IMR-90 (cell line): ENCODE measurements around the gene PCNX2. TPM values are rescaled to one million over a fixed set of nuclear protein-coding genes. Genes with fewer than 3 reads are reported as not detected.

ENCODE experiments used
- ATAC-seq: fragments of 200-7000 bp; cut with Tn5 transposase; 2 replicates; pipeline ENCODE4 v1.9.1; 2020; ENCODE audit warnings: low read depth, mild to moderate bottlenecking, moderate library complexity
- BruUV-seq: library from RNA; stranded (reverse); fragments of 400-500 nt; replicated peaks from 2 replicates; lab custom pipeline; 2021; lab: Mats Ljungman, UMichigan
- CTCF ChIA-PET: fragments of 300-600 bp; formaldehyde crosslinking; extraction: SDS; loops from one replicate; lab custom pipeline; 2021; ENCODE audit warnings: antibody characterized with exemption; lab: Yijun Ruan, JAX
- POLR2A ChIA-PET: fragments of 300-600 bp; sonication (Branson Sonifier 250); formaldehyde crosslinking; loops from one replicate; lab custom pipeline; 2022; ENCODE audit warnings: antibody characterized with exemption; ENCODE audit not compliant: unreplicated experiment; lab: Charles Lee
- DNase-seq: peaks from one replicate; pipeline ENCODE4 v3.0.0; 2013
- H2AFZ ChIP-seq: replicated peaks from 2 replicates; pipeline ENCODE3; 2013; ENCODE audit warnings: low read length, mild to moderate bottlenecking; ENCODE audit not compliant: poor library complexity
- H2AK5ac ChIP-seq: 2 replicates; pipeline ENCODE4 v1.6.1; 2013; ENCODE audit warnings: low read depth, low read length, inconsistent platforms
- H2AK9ac ChIP-seq: replicated peaks from 2 replicates; pipeline ENCODE3; 2013; ENCODE audit warnings: mild to moderate bottlenecking, low read depth, low read length, moderate library complexity; ENCODE audit not compliant: poor library complexity
- H2BK120ac ChIP-seq: 2 replicates; pipeline ENCODE4 v1.6.1; 2013; ENCODE audit warnings: low read depth, low read length, inconsistent platforms
- H2BK15ac ChIP-seq: 3 replicates; pipeline ENCODE4 v1.6.1; 2013; ENCODE audit warnings: low read depth, low read length, inconsistent platforms
- H2BK20ac ChIP-seq: 2 replicates; pipeline ENCODE4 v1.6.1; 2013; ENCODE audit warnings: low read depth, mild to moderate bottlenecking, inconsistent platforms, low read length, moderate library complexity
- H2BK5ac ChIP-seq: 2 replicates; pipeline ENCODE4 v1.6.1; 2013; ENCODE audit warnings: mild to moderate bottlenecking, low read depth, low read length, inconsistent platforms; ENCODE audit not compliant: poor library complexity, severe bottlenecking
- H3K14ac ChIP-seq: replicated peaks from 2 replicates; pipeline ENCODE4 v1.6.1; 2013; ENCODE audit warnings: low read depth, low read length, inconsistent platforms
- H3K18ac ChIP-seq: 2 replicates; pipeline ENCODE4 v1.6.1; 2013; ENCODE audit warnings: low read depth, low read length, control low read depth
- H3K23ac ChIP-seq: 2 replicates; pipeline ENCODE4 v1.6.1; 2013; ENCODE audit warnings: low read depth, low read length, inconsistent platforms
- H3K27ac ChIP-seq: 2 replicates; pipeline ENCODE4 v1.5.1; 2013; ENCODE audit warnings: mild to moderate bottlenecking, control low read depth, low read length; ENCODE audit not compliant: insufficient read depth
- H3K27me3 ChIP-seq: 2 replicates; pipeline ENCODE4 v1.6.1; 2013; ENCODE audit warnings: low read length; ENCODE audit not compliant: control insufficient read depth, insufficient read depth
- H3K36me3 ChIP-seq: 2 replicates; pipeline ENCODE4 v1.6.1; 2013; ENCODE audit warnings: low read length, mixed read lengths; ENCODE audit not compliant: control insufficient read depth, insufficient read depth
- H3K4ac ChIP-seq: 2 replicates; pipeline ENCODE4 v1.6.1; 2013; ENCODE audit warnings: low read depth, low read length, inconsistent platforms
- H3K4me1 ChIP-seq: 2 replicates; pipeline ENCODE4 v1.6.1; 2013; ENCODE audit warnings: low read length, mixed read lengths; ENCODE audit not compliant: control insufficient read depth, insufficient read depth
- H3K4me2 ChIP-seq: 2 replicates; pipeline ENCODE4 v1.6.1; 2013; ENCODE audit warnings: low read depth, mild to moderate bottlenecking, control low read depth, low read length, moderate library complexity
- H3K4me3 ChIP-seq: 2 replicates; pipeline ENCODE4 v1.5.1; 2013; ENCODE audit warnings: low read depth, mild to moderate bottlenecking, control low read depth, low read length, moderate library complexity; ENCODE audit not compliant: insufficient read depth
- H3K56ac ChIP-seq: 2 replicates; pipeline ENCODE4 v1.6.1; 2013; ENCODE audit warnings: low read length, inconsistent platforms; ENCODE audit not compliant: insufficient read depth; ENCODE audit errors: extremely low read depth
- H3K79me1 ChIP-seq, 2 experiments: 2 replicates each; pipeline ENCODE4 v1.6.1; 2013; ENCODE audit warnings: low read length in 2 of 2, inconsistent platforms in 1 of 2, low read depth in 1 of 2
- H3K9ac ChIP-seq: 2 replicates; pipeline ENCODE4 v1.6.1; 2013; ENCODE audit warnings: low read depth, low read length, control low read depth
- H3K9me1 ChIP-seq: 2 replicates; pipeline ENCODE4 v1.6.1; 2013; ENCODE audit warnings: low read length, inconsistent platforms; ENCODE audit not compliant: insufficient read depth
- H3K9me3 ChIP-seq: 2 replicates; pipeline ENCODE4 v1.6.1; 2013; ENCODE audit warnings: low read length; ENCODE audit not compliant: control insufficient read depth, insufficient read depth
- H4K20me1 ChIP-seq: 2 replicates; pipeline ENCODE4 v1.6.1; 2013; ENCODE audit warnings: low read length, inconsistent platforms; ENCODE audit not compliant: insufficient read depth
- H4K5ac ChIP-seq: 2 replicates; pipeline ENCODE4 v1.6.1; 2013; ENCODE audit warnings: mild to moderate bottlenecking, low read depth, low read length, control low read depth
- H4K8ac ChIP-seq, 2 experiments: 2 replicates each; pipeline ENCODE4 v1.6.1; 2013; ENCODE audit warnings: low read depth in 2 of 2, low read length in 2 of 2, control low read depth in 1 of 2, inconsistent platforms in 1 of 2
- H4K91ac ChIP-seq: 2 replicates; pipeline ENCODE4 v1.6.1; 2013; ENCODE audit warnings: low read depth, low read length, inconsistent platforms; ENCODE audit not compliant: insufficient read depth
- BHLHE40 ChIP-seq: fragments of 150-350 bp; IDR thresholded peaks from 2 replicates; pipeline ENCODE4 v1.6.1; 2016; ENCODE audit warnings: mild to moderate bottlenecking, low read depth, low read length
- CHD1 ChIP-seq: IDR thresholded peaks from 2 replicates; pipeline ENCODE4 v1.6.1; 2012; ENCODE audit warnings: low read depth, low read length, improper control_type of control experiment
- CTCF ChIP-seq: conservative IDR thresholded peaks from 2 replicates; pipeline ENCODE4 v1.5.1; 2012; ENCODE audit warnings: mild to moderate bottlenecking, low read depth, low read length, improper control_type of control experiment
- ELK1 ChIP-seq: fragments of 150-350 bp; IDR thresholded peaks from 2 replicates; pipeline ENCODE4 v1.6.1; 2016; ENCODE audit warnings: low read depth, mild to moderate bottlenecking, low read length, moderate library complexity, borderline replicate concordance
- MAZ ChIP-seq: IDR thresholded peaks from 2 replicates; pipeline ENCODE4 v1.6.1; 2012; ENCODE audit warnings: low read depth, mild to moderate bottlenecking, low read length, improper control_type of control experiment, moderate library complexity, borderline replicate concordance
- POLR2A ChIP-seq: IDR thresholded peaks from 2 replicates; pipeline ENCODE4 v1.6.1; 2012; ENCODE audit warnings: mild to moderate bottlenecking, low read depth, low read length
- dilution Hi-C: fragments of 300-500 bp; cut with HindIII; formaldehyde crosslinking; loops from one replicate; pipeline ENCODE4 v1.14.3; 2018; ENCODE audit warnings: low sequenced_read_pairs; ENCODE audit not compliant: unreplicated experiment
- in situ Hi-C: fragments of 300-500 bp; cut with MboI; formaldehyde crosslinking; loops from 3 replicates; pipeline ENCODE4 v1.14.3; 2019; ENCODE audit warnings: low sequenced_read_pairs, inconsistent platforms, mixed read lengths
- intact Hi-C: fragments of 100-400 bp; cut with micrococcal nuclease; formaldehyde crosslinking; loops from 2 replicates; pipeline ENCODE4 v1.10.0; 2022
- polyA plus RNA-seq, 3 experiments: library from polyadenylated mRNA; depleted of rRNA; stranded (reverse); fragments of >200 nt; gene quantifications; 2 replicates each; pipeline ENCODE4 v1.2.3, GENCODE V29; 2012; ENCODE audit warnings: low replicate concordance in 1 of 3
- total RNA-seq: library from RNA; depleted of rRNA; stranded (reverse); fragments of >200 nt; gene quantifications from 2 replicates; pipeline ENCODE4 v1.2.3, GENCODE V29; 2012

The PCNX2 gene
- total and polyA plus RNA-seq, 2 of the 4 experiments (the other 2 are of a cell fraction): 15.9 to 22.6 TPM

- H2BK120ac ChIP-seq: no peak overlapping the region
- ChIA-PET CTCF (no interaction called here), POLR2A (no interaction called here)
- peaks cover 2% of the 10 kb centered on the region for H3K36me3 ChIP-seq
- no peak overlapping the region for H3K4me3 ChIP-seq
- intact Hi-C loops (no loop called here), dilution Hi-C loops (no loop called here), in situ Hi-C loops (loop anchor here (10.0 kb wide), 1 partner anchor 61 kb away; no protein-coding TSS in a partner anchor)
- H2BK5ac ChIP-seq: no peak overlapping the region
- H4K20me1 ChIP-seq: no peaks in the 10 kb centered on the region
- no peak overlapping the region for H4K91ac ChIP-seq
- DNase-seq (no peak), ATAC-seq (no peak)
- no peaks in the 10 kb centered on the region for H3K27me3 ChIP-seq
- no peak overlapping the region for H2BK15ac ChIP-seq
- no peak overlapping the region for H2AFZ ChIP-seq
- no peak overlapping the region for H2BK20ac ChIP-seq
- no peak overlapping the region for H3K56ac ChIP-seq
- no peak overlapping the region for H2AK9ac ChIP-seq
- TF ChIP-seq ELK1 (no peak), POLR2A (no peak), CTCF (no peak), MAZ (no peak), CHD1 (no peak), BHLHE40 (no peak)
- H3K27ac ChIP-seq: no peak overlapping the region
- peaks cover 3% of the 10 kb centered on the region; the same call in 1 of the 2 replicates for H3K9me1 ChIP-seq
- no peak overlapping the region for H3K18ac ChIP-seq
- H3K4ac ChIP-seq: no peak overlapping the region
- H2AK5ac ChIP-seq: no peak overlapping the region
- peaks cover 4% of the 10 kb centered on the region; the same call in 1 of the 2 replicates for H3K4me1 ChIP-seq
- H3K14ac ChIP-seq: no peak overlapping the region
- H3K9me3 ChIP-seq: no peaks in the 10 kb centered on the region
- no TSS peak for BruUV-seq
- no peaks in the 10 kb centered on the region for H3K79me1 ChIP-seq
- H3K4me2 ChIP-seq: no peak overlapping the region
- H3K23ac ChIP-seq: no peak overlapping the region
- no peak overlapping the region for H4K8ac ChIP-seq
- no peak overlapping the region for H3K9ac ChIP-seq
- no peak overlapping the region for H4K5ac ChIP-seq
Observed at GRCh38 chr1:233135833-233136232, 159.7 kb downstream of the PCNX2 start.
